Tongue (tissue), 2 donors: ENCODE measurements around the gene PLCB1. TPM values are rescaled to one million over a fixed set of nuclear protein-coding genes. Genes with fewer than 3 reads are reported as not detected.
"Not testable (repeated sequence)": the region's sequence is repeated elsewhere in the genome, so short reads cannot be mapped to it uniquely, and the experiment has no call there.

Source experiments
- DNase-seq: peaks from one replicate; pipeline ENCODE4 v3.0.0-alpha.2; 2015
- total RNA-seq: library from RNA; depleted of rRNA; stranded (reverse); fragments of >200 nt; gene quantifications from one replicate; pipeline ENCODE4 v1.2.3, GENCODE V29; 2014

Gene PLCB1
- 30.9 TPM for total RNA-seq

GRCh38 chr20:8131598-8132483 lies at the start of gene PLCB1:
TSS of gene PLCB1 (plus strand) at chr20:8132266. CDS start at chr20:8132652, 386 bp downstream.
- DNase-seq: peak; percentile 92

- DNase-seq: peak; percentile 84
These were observed 49.1 kb upstream of the PLCB1 start for GRCh38 chr20:8082989-8083388.

- no peak for DNase-seq
These were observed 42.4 kb upstream of the PLCB1 start for GRCh38 chr20:8089668-8090067.

- DNase-seq: peak; percentile 83
These were observed 37.6 kb upstream of the PLCB1 start for GRCh38 chr20:8094415-8094818.

GRCh38 chr20:8094850-8095249 lies 37.2 kb upstream of the PLCB1 start:
- no peak for DNase-seq

GRCh38 chr20:8095648-8096572 lies 36.2 kb upstream of the PLCB1 start:
- no peak for DNase-seq

- no peak for DNase-seq
These were observed 34.8 kb upstream of the PLCB1 start for GRCh38 chr20:8097307-8097706.

- no peak for DNase-seq
These were observed 27.8 kb upstream of the PLCB1 start for GRCh38 chr20:8104252-8104651.

GRCh38 chr20:8114612-8115011 lies 17.5 kb upstream of the PLCB1 start:
- not testable (repeated sequence) for DNase-seq

GRCh38 chr20:8115436-8115835 lies 16.6 kb upstream of the PLCB1 start:
- DNase-seq: no peak

- peak; percentile 47 for DNase-seq
These were observed 15.8 kb upstream of the PLCB1 start for GRCh38 chr20:8116067-8116811.

GRCh38 chr20:8117636-8118035 lies 14.4 kb upstream of the PLCB1 start:
- no peak for DNase-seq

- DNase-seq: peak; percentile 86
These were observed 14.0 kb upstream of the PLCB1 start for GRCh38 chr20:8118039-8118438.

- DNase-seq: no peak
These were observed 13.3 kb upstream of the PLCB1 start for GRCh38 chr20:8118760-8119159.

GRCh38 chr20:8121666-8122065 lies 10.4 kb upstream of the PLCB1 start:
- no peak for DNase-seq

- no peak for DNase-seq
These were observed 7.4 kb upstream of the PLCB1 start for GRCh38 chr20:8124639-8125038.

- DNase-seq: no peak
These were observed 5.9 kb upstream of the PLCB1 start for GRCh38 chr20:8126181-8126580.

- no peak for DNase-seq
These were observed 5.2 kb upstream of the PLCB1 start for GRCh38 chr20:8126841-8127378.

- no peak for DNase-seq
These were observed 4.4 kb upstream of the PLCB1 start for GRCh38 chr20:8127553-8128255.

GRCh38 chr20:8128291-8129060 lies 3.6 kb upstream of the PLCB1 start:
- peak; percentile 51 for DNase-seq
